K562 (cell line): ENCODE results near the gene ZBTB20.

Experiments
- CTCF ChIP-seq, 3 experiments: IDR thresholded peaks in 2 of 3; conservative IDR thresholded peaks in 1 of 3; 2 replicates each; pipeline ENCODE4 v1.5.1; 2011 to 2012; ENCODE audit warnings: low read length in 3 of 3, mild to moderate bottlenecking in 3 of 3, control low read depth in 2 of 3, improper control_type of control experiment in 1 of 3, inconsistent platforms in 1 of 3, low read depth in 1 of 3, mixed read lengths in 1 of 3, moderate library complexity in 1 of 3; ENCODE audit not compliant: insufficient read depth in 2 of 3
- EZH2 ChIP-seq: IDR thresholded peaks from 2 replicates; pipeline ENCODE4 v1.6.1; 2012; ENCODE audit warnings: low read depth, mild to moderate bottlenecking, inconsistent platforms, low read length, borderline replicate concordance
- HDAC1 ChIP-seq, 2 experiments: fragments of 450-650 bp; IDR thresholded peaks; 2 replicates each; pipeline ENCODE4 v1.6.1; 2016 to 2017; ENCODE audit warnings: inconsistent platforms in 1 of 2, mild to moderate bottlenecking in 1 of 2, moderate library complexity in 1 of 2
- HOMEZ ChIP-seq: fragments of 250-450 bp; sonication (Bioruptor Pico); IDR thresholded peaks from 2 replicates; pipeline ENCODE4 v1.4.0; 2020; ENCODE audit warnings: mild to moderate bottlenecking, moderate library complexity
- JUN ChIP-seq, 2 experiments: sonication (generic) in 1 of 2; formaldehyde crosslinking in 1 of 2; IDR thresholded peaks; 2 replicates each; pipeline versions ENCODE4 v1.6.1 to v1.8.0; 2012 to 2022; ENCODE audit warnings: borderline replicate concordance in 2 of 2, mild to moderate bottlenecking in 2 of 2, improper control_type of control experiment in 1 of 2, low read depth in 1 of 2, low read length in 1 of 2, missing genetic modification reagents in 1 of 2
- PHTF2 ChIP-seq: fragments of 250-450 bp; sonication (Bioruptor Pico); IDR thresholded peaks from 2 replicates; pipeline ENCODE4 v1.5.0; 2021; ENCODE audit warnings: mild to moderate bottlenecking
- POLR3A ChIP-seq: IDR thresholded peaks from 2 replicates; pipeline ENCODE4 v1.6.1; 2011; ENCODE audit warnings: borderline replicate concordance, mild to moderate bottlenecking, moderate library complexity; ENCODE audit not compliant: insufficient read length, insufficient read depth; ENCODE audit errors: extremely low read depth
- RBM22 ChIP-seq: fragments of 200-400 bp; formaldehyde crosslinking; IDR thresholded peaks from 2 replicates; pipeline ENCODE4 v1.6.1; 2018; ENCODE audit warnings: low read length, low read depth; ENCODE audit not compliant: poor library complexity, severe bottlenecking
- SRF ChIP-seq, 2 experiments: fragments of 250-450, 450-650 bp in 1 of 2; sonication (Bioruptor Pico) in 1 of 2; sonication (generic) in 1 of 2; formaldehyde crosslinking; IDR thresholded peaks; 2 replicates each; pipeline versions ENCODE4 v1.5.0 to v1.5.1; 2020 to 2022; ENCODE audit warnings: mild to moderate bottlenecking in 1 of 2, missing genetic modification reagents in 1 of 2
- ZBTB5 ChIP-seq: fragments of 450-650 bp; IDR thresholded peaks from 2 replicates; pipeline ENCODE4 v1.6.1; 2017; ENCODE audit warnings: antibody characterized with exemption
- ZNF134 ChIP-seq: fragments of 250-450 bp; sonication (Bioruptor Pico); conservative IDR thresholded peaks from 2 replicates; pipeline ENCODE4 v1.4.0; 2020
- ZNF347 ChIP-seq: fragments of 450-650 bp; formaldehyde crosslinking; IDR thresholded peaks from 2 replicates; pipeline ENCODE4 v1.4.0; 2020; ENCODE audit warnings: low read depth, mild to moderate bottlenecking, moderate library complexity
- ZNF785 ChIP-seq: fragments of 250-450 bp; sonication (Bioruptor Pico); IDR thresholded peaks from 2 replicates; pipeline ENCODE4 v1.4.0; 2020; ENCODE audit warnings: mild to moderate bottlenecking

GRCh38 chr3:114313426-114313825 is 833.7 kb downstream of the ZBTB20 start:
- TF ChIP-seq ZNF134 (CRISPR knock-in tag) = no peak
- TF ChIP-seq ZNF785 (CRISPR knock-in tag) = no peak
- no peak for TF ChIP-seq POLR3A
- no peak for TF ChIP-seq EZH2
- TF ChIP-seq HOMEZ = no peak
- TF ChIP-seq RBM22 = no peak
- TF ChIP-seq CTCF (IDR thresholded peaks at IDR 0.05 in 2 of 3, conservative IDR thresholded peaks at IDR 0.05 in 1 of 3; ENCODE audit: insufficient read depth in 2 of 3, low read depth in 1 of 3, low read length in 3 of 3) = no peak
- no peak for TF ChIP-seq JUN (IDR thresholded peaks at IDR 0.05; ENCODE audit: borderline replicate concordance, low read depth, low read length)
- TF ChIP-seq JUN (CRISPR knock-in tag; IDR thresholded peaks at IDR 0.05; ENCODE audit: borderline replicate concordance) = no peak
- no peak for TF ChIP-seq HDAC1 (IDR thresholded peaks at IDR 0.05)
- TF ChIP-seq ZBTB5 = no peak
- TF ChIP-seq PHTF2 (CRISPR knock-in tag) = no peak
- no peak for TF ChIP-seq SRF (CRISPR knock-in tag; IDR thresholded peaks at IDR 0.05)
- TF ChIP-seq ZNF347 (CRISPR knock-in tag) = no peak
